ENCODE results near the gene KRT10. TPM values are rescaled to one million over a fixed set of nuclear protein-coding genes. Genes with fewer than 3 reads are reported as not detected.

KRT10 gene
- total RNA-seq, 1 experiment from 2014 or later, result 34.7 TPM

Other genes with a start within 250 kb of the KRT10 start
- gene SMARCE1, start 174.8 kb downstream of the KRT10 start, total RNA-seq (2014; rRNA removed; shearing (Covaris generic)), result 161 and 168 TPM in 2 replicates
- gene KRT222, start 157.4 kb downstream of the KRT10 start, total RNA-seq (2014; rRNA removed; shearing (Covaris generic)), result not detected in 2 replicates
- not detected in 2 replicates for gene KRT24, start 118.9 kb downstream of the KRT10 start, total RNA-seq (2014; rRNA removed; shearing (Covaris generic))
- not detected in 2 replicates for gene KRT25, start 67.3 kb downstream of the KRT10 start, total RNA-seq (2014; rRNA removed; shearing (Covaris generic))
- not detected in 2 replicates for gene KRT26, start 50.4 kb downstream of the KRT10 start, total RNA-seq (2014; rRNA removed; shearing (Covaris generic))
- not detected in 2 replicates for gene KRT27, start 40.1 kb downstream of the KRT10 start, total RNA-seq (2014; rRNA removed; shearing (Covaris generic))
- gene KRT28, start 22.7 kb downstream of the KRT10 start, total RNA-seq (2014; rRNA removed; shearing (Covaris generic)), result not detected in 2 replicates
- not detected in 2 replicates for gene KRT12, start 44.6 kb upstream of the KRT10 start, total RNA-seq (2014; rRNA removed; shearing (Covaris generic))
- gene KRT20, start 62.6 kb upstream of the KRT10 start, total RNA-seq (2014; rRNA removed; shearing (Covaris generic)), result not detected in 2 replicates
- gene KRT23, start 115.0 kb upstream of the KRT10 start, total RNA-seq (2014; rRNA removed; shearing (Covaris generic)), result not detected in 2 replicates
- gene KRT39, start 144.3 kb upstream of the KRT10 start, total RNA-seq (2014; rRNA removed; shearing (Covaris generic)), result not detected in 2 replicates
- gene KRT40, start 161.7 kb upstream of the KRT10 start, total RNA-seq (2014; rRNA removed; shearing (Covaris generic)), result not detected in 2 replicates
- gene KRTAP3-3, start 171.6 kb upstream of the KRT10 start, total RNA-seq (2014; rRNA removed; shearing (Covaris generic)), result not detected in 2 replicates
- gene KRTAP3-2, start 177.3 kb upstream of the KRT10 start, total RNA-seq (2014; rRNA removed; shearing (Covaris generic)), result not detected in 2 replicates
- not detected in 2 replicates for gene KRTAP3-1, start 186.5 kb upstream of the KRT10 start, total RNA-seq (2014; rRNA removed; shearing (Covaris generic))
- not detected in 2 replicates for gene KRTAP1-5, start 204.6 kb upstream of the KRT10 start, total RNA-seq (2014; rRNA removed; shearing (Covaris generic))
- not detected in 2 replicates for gene KRTAP1-4, start 207.6 kb upstream of the KRT10 start, total RNA-seq (2014; rRNA removed; shearing (Covaris generic))
- not detected in 2 replicates for gene KRTAP1-3, start 212.3 kb upstream of the KRT10 start, total RNA-seq (2014; rRNA removed; shearing (Covaris generic))
- gene KRTAP1-1, start 218.8 kb upstream of the KRT10 start, total RNA-seq (2014; rRNA removed; shearing (Covaris generic)), result not detected in 2 replicates
- not detected in 2 replicates for gene KRTAP2-1, start 224.7 kb upstream of the KRT10 start, total RNA-seq (2014; rRNA removed; shearing (Covaris generic))
- gene KRTAP2-2, start 232.6 kb upstream of the KRT10 start, total RNA-seq (2014; rRNA removed; shearing (Covaris generic)), result not detected in 2 replicates
- 0.69 and 1.00 TPM in 2 replicates for gene KRTAP2-3, start 237.5 kb upstream of the KRT10 start, total RNA-seq (2014; rRNA removed; shearing (Covaris generic))
- not detected in 2 replicates for gene KRTAP2-4, start 243.3 kb upstream of the KRT10 start, total RNA-seq (2014; rRNA removed; shearing (Covaris generic))